ENCODE results near the gene PDIA5.

DNA sequence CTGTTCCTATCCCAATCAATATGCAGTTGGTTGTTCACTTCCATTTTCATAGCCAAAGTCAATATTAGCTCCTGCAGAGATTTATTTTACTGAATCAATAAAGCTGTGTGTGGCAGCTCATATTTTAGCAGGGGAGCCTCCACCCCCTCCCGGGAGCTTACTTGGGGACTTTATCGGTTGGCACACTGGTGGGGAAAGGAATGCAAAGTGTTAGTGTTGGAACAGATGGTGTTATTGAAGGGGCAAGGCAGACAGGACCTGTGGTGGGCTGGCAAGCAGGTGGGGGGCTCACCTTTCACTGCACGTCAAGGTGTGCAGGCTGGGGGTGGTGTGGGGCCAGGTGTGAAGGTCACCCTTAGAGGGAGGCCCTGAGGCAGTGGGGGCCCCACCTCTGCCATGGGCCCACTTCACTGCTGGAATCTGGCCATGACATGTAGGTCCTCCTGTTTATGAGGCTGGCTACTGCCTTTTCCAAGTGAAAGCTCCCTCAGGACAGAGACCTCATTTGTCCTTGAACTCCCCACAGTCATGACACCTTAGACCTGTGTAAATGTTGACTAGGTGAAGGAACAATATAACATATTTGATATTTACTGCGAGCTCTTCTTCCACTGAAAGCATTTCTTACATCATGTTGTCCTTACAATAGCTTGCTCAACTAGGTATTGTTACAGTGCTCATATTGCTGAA is 90.9 kb downstream of the PDIA5 start:
- TF ChIP-seq EZH2 (IDR thresholded peaks at IDR 0.05) = no peak
- TF ChIP-seq POLR2AphosphoS5 (IDR thresholded peaks at IDR 0.05; ENCODE audit: borderline replicate concordance, low read depth, low read length) = no peak

Measured in SK-N-MC (cell line).